K562 (cell line): ENCODE data around the gene CDYL2. TPM values are rescaled to one million over a fixed set of nuclear protein-coding genes. Genes with fewer than 3 reads are reported as not detected.

Experiments
- ATAC-seq: fragments of 200-7000 bp; cut with Tn5 transposase; 3 replicates; pipeline ENCODE4 v1.9.1; 2020; ENCODE audit warnings: moderate library complexity
- BruUV-seq: library from RNA; stranded (reverse); fragments of 400-500 nt; replicated peaks from 2 replicates; lab custom pipeline; 2021; lab: Mats Ljungman, UMichigan
- CTCF ChIA-PET: fragments of 300-600 bp; formaldehyde crosslinking; extraction: SDS; loops from one replicate; lab custom pipeline; 2021; ENCODE audit warnings: low intra/inter-chr PET ratio; lab: Yijun Ruan, JAX
- POLR2A ChIA-PET: fragments of 300-600, 350-650 bp; sonication (Branson Sonifier 250); formaldehyde crosslinking; extraction: SDS; loops from one replicate; lab custom pipeline; 2021; ENCODE audit warnings: antibody characterized with exemption, inconsistent platforms; lab: Yijun Ruan, JAX
- DNase-seq, 4 experiments: peaks; one replicate each; pipeline versions ENCODE4 v3.0.0 to v3.0.0-alpha.2; 2011 to 2018; ENCODE audit warnings: low spot score in 3 of 4, mixed read lengths in 3 of 4; ENCODE audit errors: extremely low read depth in 1 of 4
- FAIRE-seq: peaks from 2 replicates; lab custom pipeline; 2011; peaks lifted over from hg19 to GRCh38; lab: Jason Lieb, UNC
- H2AFZ ChIP-seq: 2 replicates; pipeline ENCODE4 v1.6.0; 2011; ENCODE audit warnings: low read depth, low read length, control low read depth, inconsistent platforms
- H3K27ac ChIP-seq: fragments of 200-600 bp; 3 replicates; pipeline ENCODE4 v1.8.0; 2011; ENCODE audit warnings: low read depth, mild to moderate bottlenecking, control low read depth, inconsistent platforms, low read length, moderate library complexity, mixed read lengths; ENCODE audit errors: extremely low read depth
- H3K27me3 ChIP-seq, 2 experiments: fragments of 300-600 bp in 1 of 2; 2 replicates in 1 of 2; 3 replicates in 1 of 2; pipeline versions ENCODE4 v1.6.0 to v1.8.0; 2011; ENCODE audit warnings: inconsistent platforms in 2 of 2, low read length in 2 of 2, mild to moderate bottlenecking in 1 of 2, mixed read lengths in 1 of 2, moderate library complexity in 1 of 2; ENCODE audit not compliant: control insufficient read depth in 2 of 2, insufficient read depth in 2 of 2
- H3K36me3 ChIP-seq: fragments of 300-600 bp; 3 replicates; pipeline ENCODE4 v1.8.0; 2011; ENCODE audit warnings: mild to moderate bottlenecking, low read length, inconsistent platforms; ENCODE audit not compliant: control insufficient read depth, insufficient read depth
- H3K4me1 ChIP-seq, 2 experiments: fragments of 200-600 bp in 1 of 2; replicated peaks in 1 of 2; 2 replicates in 1 of 2; 3 replicates in 1 of 2; pipeline versions ENCODE4 v1.5.1 to v1.8.0; 2011; ENCODE audit warnings: inconsistent platforms in 2 of 2, low read length in 2 of 2, mild to moderate bottlenecking in 1 of 2, mixed read lengths in 1 of 2, moderate library complexity in 1 of 2; ENCODE audit not compliant: control insufficient read depth in 2 of 2, insufficient read depth in 2 of 2
- H3K4me2 ChIP-seq: 2 replicates; pipeline ENCODE4 v1.6.1; 2011; ENCODE audit warnings: low read length, control low read depth, inconsistent platforms, mixed read lengths; ENCODE audit not compliant: insufficient read depth
- H3K4me3 ChIP-seq: fragments of 200-600 bp; sonication (generic), shearing (Covaris generic); 2 replicates; pipeline ENCODE4 v1.5.1; 2016; ENCODE audit warnings: control low read depth, inconsistent platforms
- H3K79me2 ChIP-seq: fragments of 200-600 bp; 3 replicates; pipeline ENCODE4 v1.8.0; 2011; ENCODE audit warnings: low read length, inconsistent platforms; ENCODE audit not compliant: control insufficient read depth, insufficient read depth
- H3K9ac ChIP-seq, 2 experiments: 2 replicates each; pipeline versions ENCODE4 v1.6.0 to v1.6.1; 2011; ENCODE audit warnings: low read depth in 2 of 2, low read length in 2 of 2, control low read depth in 1 of 2, inconsistent platforms in 1 of 2, mild to moderate bottlenecking in 1 of 2, mixed read lengths in 1 of 2; ENCODE audit not compliant: insufficient read depth in 1 of 2
- H3K9me1 ChIP-seq: one replicate; pipeline ENCODE4 v1.6.0; 2011; ENCODE audit warnings: inconsistent platforms, mild to moderate bottlenecking, low read length, moderate library complexity; ENCODE audit not compliant: control insufficient read depth, insufficient read depth
- H3K9me3 ChIP-seq: replicated peaks from 2 replicates; pipeline ENCODE4 v1.5.1; 2011; ENCODE audit warnings: low read depth, low read length, inconsistent platforms; ENCODE audit not compliant: control insufficient read depth, insufficient read depth
- H4K20me1 ChIP-seq: replicated peaks from 2 replicates; pipeline ENCODE4 v1.6.1; 2011; ENCODE audit warnings: low read length, inconsistent platforms, mixed read lengths; ENCODE audit not compliant: control insufficient read depth, insufficient read depth
- BRD4 ChIP-seq: fragments of 200-600 bp; sonication (generic); IDR thresholded peaks from 2 replicates; pipeline ENCODE4 v1.6.1; 2017; ENCODE audit warnings: inconsistent platforms
- CGGBP1 ChIP-seq: fragments of 250-450 bp; sonication (Bioruptor Pico); IDR thresholded peaks from 2 replicates; pipeline ENCODE4 v1.9.0; 2021; ENCODE audit warnings: mild to moderate bottlenecking
- HMGXB4 ChIP-seq: sonication (generic); formaldehyde crosslinking; IDR thresholded peaks from 2 replicates; pipeline ENCODE4 v1.8.1; 2023; ENCODE audit warnings: mild to moderate bottlenecking, missing genetic modification reagents
- KLF10 ChIP-seq: fragments of 250-450 bp; sonication (Bioruptor Pico); IDR thresholded peaks from 2 replicates; pipeline ENCODE4 v1.6.1; 2021; ENCODE audit warnings: matching md5 sums
- NR2F6 ChIP-seq: fragments of 450-650 bp; formaldehyde crosslinking; IDR thresholded peaks from 2 replicates; pipeline ENCODE4 v1.4.0; 2020; ENCODE audit warnings: mild to moderate bottlenecking
- PHB ChIP-seq: fragments of 250-450 bp; sonication (Bioruptor Pico); IDR thresholded peaks from 2 replicates; pipeline ENCODE4 v1.5.0; 2021
- PREB ChIP-seq: sonication (generic); formaldehyde crosslinking; IDR thresholded peaks from 2 replicates; pipeline ENCODE4 v1.8.1; 2023; ENCODE audit warnings: mild to moderate bottlenecking, missing genetic modification reagents
- RBM25 ChIP-seq: fragments of 200-400 bp; formaldehyde crosslinking; IDR thresholded peaks from 2 replicates; pipeline ENCODE4 v1.6.1; 2018; ENCODE audit warnings: low read length, low read depth, moderate library complexity; ENCODE audit not compliant: severe bottlenecking
- RNF219 ChIP-seq: fragments of 250-450 bp; sonication (Bioruptor Pico); IDR thresholded peaks from 2 replicates; pipeline ENCODE4 v1.5.0; 2022; ENCODE audit warnings: mild to moderate bottlenecking
- SMARCC2 ChIP-seq: fragments of 450-650 bp; IDR thresholded peaks from 2 replicates; pipeline ENCODE4 v1.6.1; 2017; ENCODE audit warnings: antibody characterized with exemption, moderate library complexity, mild to moderate bottlenecking, low read depth
- SP1 ChIP-seq: sonication (generic); formaldehyde crosslinking; IDR thresholded peaks from 2 replicates; pipeline ENCODE4 v1.8.1; 2022; ENCODE audit warnings: mild to moderate bottlenecking, missing genetic modification reagents
- SREBF1 ChIP-seq: fragments of 150-350 bp; IDR thresholded peaks from 2 replicates; pipeline ENCODE4 v1.6.1; 2014; ENCODE audit warnings: antibody characterized with exemption, low read depth, low read length, borderline replicate concordance
- TAF1 ChIP-seq: IDR thresholded peaks from 2 replicates; pipeline ENCODE4 v1.6.1; 2011; ENCODE audit warnings: mild to moderate bottlenecking, low read length, moderate library complexity; ENCODE audit not compliant: insufficient read depth, control insufficient read depth, severe bottlenecking; ENCODE audit errors: extremely low read depth
- TCF7L2 ChIP-seq: fragments of 150-350 bp; IDR thresholded peaks from 2 replicates; pipeline ENCODE4 v1.6.1; 2016; ENCODE audit warnings: low read depth, mild to moderate bottlenecking, low read length, moderate library complexity
- TEAD2 ChIP-seq: fragments of 450-650 bp; IDR thresholded peaks from 2 replicates; pipeline ENCODE4 v1.6.1; 2016; ENCODE audit warnings: missing genetic modification characterization, control low read depth, missing compliant biosample characterization
- TFAP4 ChIP-seq: sonication (generic); formaldehyde crosslinking; IDR thresholded peaks from 2 replicates; pipeline ENCODE4 v1.8.0; 2022; ENCODE audit warnings: missing genetic modification reagents, mild to moderate bottlenecking, moderate library complexity, borderline replicate concordance
- ZNF140 ChIP-seq: fragments of 250-450 bp; sonication (Bioruptor Pico); IDR thresholded peaks from 2 replicates; pipeline ENCODE4 v1.8.0; 2021; ENCODE audit warnings: moderate library complexity, mild to moderate bottlenecking, inconsistent platforms
- ZNF224 ChIP-seq: sonication (generic); formaldehyde crosslinking; IDR thresholded peaks from 2 replicates; pipeline ENCODE4 v1.8.0; 2022; ENCODE audit warnings: mild to moderate bottlenecking, missing genetic modification reagents
- whole genome bisulfite sequencing: fragments of 100-300 bp; shearing (Covaris generic); methylation state at CpG from one replicate; pipeline ENCODE4 v1.1.6; 2016; ENCODE audit warnings: low coverage, mixed read lengths; ENCODE audit not compliant: insufficient coverage; ENCODE audit errors: missing lambda C conversion rate; 5-methylcytosine and 5-hydroxymethylcytosine counted together
- in situ Hi-C: fragments of 300-500 bp; cut with MboI; formaldehyde crosslinking; loops from 4 replicates; pipeline ENCODE4 v1.15.0; 2018; ENCODE audit warnings: inconsistent platforms, mixed read lengths
- intact Hi-C: fragments of 100-400 bp; cut with micrococcal nuclease; formaldehyde crosslinking; loops from 2 replicates; pipeline ENCODE4 v1.14.2; 2022
- polyA plus RNA-seq, 8 experiments: library from polyadenylated mRNA; depleted of rRNA in 4 of 8; stranded (reverse) in 5 of 8; unstranded in 3 of 8; fragments of >200 nt; fragmentation: Nextera tagmentation in 2 of 8; fragmentation: Illumina TruSeq in 1 of 8; extraction: Ambion mirVana in 2 of 8; extraction: Trizol in 1 of 8; gene quantifications; 2 replicates each; pipeline versions ENCODE4 v1.2.1 to v1.2.3, GENCODE V29; 2011 to 2014; ENCODE audit warnings: inconsistent platforms in 1 of 8, missing spikeins in 1 of 8
- total RNA-seq, 7 experiments: library from RNA; depleted of rRNA in 6 of 7; stranded (reverse); fragments of >200 nt in 6 of 7; fragmentation: Illumina TruSeq in 2 of 7; extraction: Trizol in 2 of 7; gene quantifications; 2 replicates each; pipeline versions ENCODE4 v1.2.1 to v1.2.3, GENCODE V29; 2011 to 2021; ENCODE audit warnings: low replicate concordance in 1 of 7

CDYL2 gene
- total and polyA plus RNA-seq, 9 of the 15 experiments (the other 6 are each of a cell fraction or from before 2014, with no cell fraction given): under 0.01 to 0.04 (median 0.01) TPM; not detected in 6

- no peaks in the 10 kb centered on the region; the same call in 1 of the 2 replicates for H4K20me1 ChIP-seq
- H3K4me1 ChIP-seq: no peaks in the 10 kb centered on the region
- TF ChIP-seq TFAP4 (CRISPR knock-in tag): no peak
- no peak for TF ChIP-seq ZNF224
- no peak for TF ChIP-seq HMGXB4 (CRISPR knock-in tag)
- no peak for TF ChIP-seq TAF1
- TF ChIP-seq BRD4: no peak
- no peak for TF ChIP-seq TEAD2
- no peak for TF ChIP-seq PREB (CRISPR knock-in tag)
- no peak for TF ChIP-seq NR2F6
- no peak for TF ChIP-seq SP1 (CRISPR knock-in tag)
- no peak for TF ChIP-seq ZNF140 (CRISPR knock-in tag)
- no peak for TF ChIP-seq RBM25
- no peak for TF ChIP-seq PHB
- TF ChIP-seq CGGBP1 (CRISPR knock-in tag): no peak
- TF ChIP-seq KLF10 (CRISPR knock-in tag): no peak
- TF ChIP-seq TCF7L2: no peak
- no peak for TF ChIP-seq RNF219
- TF ChIP-seq SREBF1: no peak
- TF ChIP-seq SMARCC2: no peak
- TF ChIP-seq, all 486 proteins: peak for 0
- H3K27me3 ChIP-seq: peaks cover 5 to 35% of the 10 kb centered on the region in 2 experiments; a peak in 4 of 5 replicates
- FAIRE-seq (no peak), ATAC-seq (no peak), DNase-seq (no peak)
- H3K36me3 ChIP-seq: no peaks in the 10 kb centered on the region
- CTCF ChIA-PET: no interaction called here
- 0% methylated on average over 6 of the region's 6 CpGs for WGBS
- POLR2A ChIA-PET: no interaction called here
- H3K9ac ChIP-seq: no peak overlapping the region
- no peaks in the 10 kb centered on the region for H3K9me1 ChIP-seq
- no TSS peak for BruUV-seq
- intact Hi-C loops (no loop called here), in situ Hi-C loops (no loop called here)
- H3K4me2 ChIP-seq: no peak overlapping the region
- no peak overlapping the region for H3K27ac ChIP-seq
- no peaks in the 10 kb centered on the region for H3K79me2 ChIP-seq
- H3K4me3 ChIP-seq: no peak overlapping the region
- H2AFZ ChIP-seq: no peak overlapping the region
- no peaks in the 10 kb centered on the region for H3K9me3 ChIP-seq
Observed at GRCh38 chr16:80667925-80668324, 136.5 kb downstream of the CDYL2 start.
